Spleen (tissue), 7 donors: ENCODE measurements around the gene S100A7.
"Not testable (repeated sequence)": the region's sequence is repeated elsewhere in the genome, so short reads cannot be mapped to it uniquely, and the experiment has no call there.

Experiments used
- CTCF ChIP-seq, 11 experiments: fragments of 200-600 bp in 7 of 11; fragments of 450-650 bp in 4 of 11; sonication (generic) in 4 of 11; IDR thresholded peaks in 8 of 11; conservative IDR thresholded peaks in 3 of 11; 1 replicate in 7 of 11; 2 replicates in 4 of 11; pipeline versions ENCODE4 v1.4.0 to v1.8.0; 2016 to 2021; ENCODE audit warnings: antibody characterized with exemption in 11 of 11, inconsistent platforms in 4 of 11, mild to moderate bottlenecking in 1 of 11
- POLR2A ChIP-seq, 3 donors: fragments of 450-650 bp; IDR thresholded peaks; one replicate each; pipeline ENCODE4 v1.5.1; 2017; ENCODE audit warnings: antibody characterized with exemption in 3 of 3, mild to moderate bottlenecking in 1 of 3
- POLR2AphosphoS5 ChIP-seq, 3 donors: sonication (generic); formaldehyde crosslinking; IDR thresholded peaks; one replicate each; pipeline ENCODE4 v1.5.1; 2017; ENCODE audit warnings: antibody characterized with exemption in 3 of 3
- donor health status: DM: no; HTN: no; CAD: no; lungs with moderate emphysema.
- donor health status: DM: no; HTN: no; CAD: no.
- donor health status: DM: no; HTN: no; CAD: no.

GRCh38 chr1:153419436-153419793 lies 41.0 kb downstream of the S100A7 start:
- TF ChIP-seq CTCF (IDR thresholded peaks at IDR 0.05 in 8 of 11, conservative IDR thresholded peaks at IDR 0.05 in 3 of 11); POLR2AphosphoS5 (IDR thresholded peaks at IDR 0.05); POLR2A (IDR thresholded peaks at IDR 0.05): not testable (repeated sequence)
